Measurements from ENCODE around the gene MRPL53. TPM values are rescaled to one million over a fixed set of nuclear protein-coding genes. Genes with fewer than 3 reads are reported as not detected.

MRPL53 gene
- total and polyA plus RNA-seq, 2 of the 13 experiments (the other 11 are each of a cell fraction or from before 2014, with no cell fraction given): 34.3 to 51.9 TPM

GRCh38 chr2:74454654-74455511 lies 17.6 kb downstream of the MRPL53 start, which contains the start of gene INO80B (continued):
- no peak for TF ChIP-seq E2F2 (CRISPR knock-in tag; IDR thresholded peaks at IDR 0.05; ENCODE audit: borderline replicate concordance)
- peak; percentile 43; the same call in 1 of the 2 replicates for TF ChIP-seq HMG20B (CRISPR knock-in tag; conservative IDR thresholded peaks at IDR 0.05)
- peak; percentile 50; the same call in 1 of the 2 replicates for TF ChIP-seq ZNF414 (CRISPR knock-in tag; IDR thresholded peaks at IDR 0.05)
- peak; percentile 66; the same call in 1 of the 2 replicates for TF ChIP-seq ZC3H13 (CRISPR knock-in tag; IDR thresholded peaks at IDR 0.05)
- peak; percentile 98 for TF ChIP-seq STAT6 (CRISPR knock-in tag; IDR thresholded peaks at IDR 0.05; ENCODE audit: borderline replicate concordance)
- TF ChIP-seq ISX (CRISPR knock-in tag; conservative IDR thresholded peaks at IDR 0.05): no peak
- no peak for TF ChIP-seq SOX6 (IDR thresholded peaks at IDR 0.05)
- TF ChIP-seq SOX6 (CRISPR knock-in tag; IDR thresholded peaks at IDR 0.05): peak; percentile 90
- 0 out of 2 replicates have a peak, but pooled peaks have one; percentile 64 for TF ChIP-seq JUN (CRISPR knock-in tag; IDR thresholded peaks at IDR 0.05)
- TF ChIP-seq NFRKB (IDR thresholded peaks at IDR 0.05): no peak
- no peak for TF ChIP-seq ZNF773 (CRISPR knock-in tag; IDR thresholded peaks at IDR 0.05; ENCODE audit: borderline replicate concordance)
- no peak for TF ChIP-seq ZUFSP (CRISPR knock-in tag; IDR thresholded peaks at IDR 0.05; ENCODE audit: borderline replicate concordance)
- peak; percentile 88 for TF ChIP-seq ZSCAN25 (CRISPR knock-in tag; IDR thresholded peaks at IDR 0.05)
- no peak for TF ChIP-seq GLMP (CRISPR knock-in tag; IDR thresholded peaks at IDR 0.05; ENCODE audit: borderline replicate concordance)
- TF ChIP-seq TARDBP (CRISPR knock-in tag; IDR thresholded peaks at IDR 0.05): peak; percentile 99
- TF ChIP-seq BCLAF1 (IDR thresholded peaks at IDR 0.05): no peak
- peak; percentile 94 for TF ChIP-seq RBM39 (IDR thresholded peaks at IDR 0.05; ENCODE audit: low read depth, low read length, poor library complexity, severe bottlenecking)
- TF ChIP-seq MAF1 (CRISPR knock-in tag; IDR thresholded peaks at IDR 0.05; ENCODE audit: borderline replicate concordance): peak; percentile 33; the same call in 1 of the 2 replicates

Data from HepG2 (cell line).